ENCODE data around the gene TXNRD2.

DNA sequence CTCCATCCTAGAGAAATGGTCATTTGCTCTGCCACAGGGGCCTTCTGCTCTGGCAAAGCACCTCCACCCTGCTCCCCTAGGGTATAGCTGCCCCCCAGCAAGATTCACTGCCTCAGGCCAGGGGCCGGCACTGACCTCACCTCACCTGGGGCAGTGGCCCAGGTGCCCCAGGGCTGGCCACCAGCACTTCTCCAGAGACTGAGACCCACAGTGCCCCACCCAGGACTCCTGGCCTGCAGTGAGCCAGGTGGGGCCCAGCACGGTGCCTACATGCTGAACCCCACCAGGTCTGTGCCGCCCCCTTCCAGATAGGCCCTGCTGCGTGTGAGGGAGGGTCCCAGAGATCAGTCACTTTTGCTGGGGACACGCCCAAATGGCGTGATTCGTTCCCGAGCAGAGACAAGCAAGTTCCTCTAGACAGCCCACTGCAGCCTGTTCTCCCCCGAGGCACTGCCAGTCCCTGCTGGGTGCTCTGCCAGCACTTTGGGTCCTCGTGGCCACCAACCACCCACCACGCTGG lies 97.7 kb downstream of the TXNRD2 start:
- TF ChIP-seq POLR2A (IDR thresholded peaks at IDR 0.05) (no peak), CTCF (IDR thresholded peaks at IDR 0.05) (no peak)

Data from thyroid gland (tissue), 4 donors.